HL-60 (cell line): ENCODE data around the gene GNAI2.

ENCODE experiments used
- CTCF ChIP-seq: IDR thresholded peaks from one replicate; pipeline ENCODE4 v1.5.1; 2011; ENCODE audit warnings: low read length, control low read depth, inconsistent platforms; ENCODE audit not compliant: insufficient read depth
- POLR2AphosphoS5 ChIP-seq: IDR thresholded peaks from 2 replicates; pipeline ENCODE4 v1.6.1; 2012; ENCODE audit warnings: low read depth

DNA sequence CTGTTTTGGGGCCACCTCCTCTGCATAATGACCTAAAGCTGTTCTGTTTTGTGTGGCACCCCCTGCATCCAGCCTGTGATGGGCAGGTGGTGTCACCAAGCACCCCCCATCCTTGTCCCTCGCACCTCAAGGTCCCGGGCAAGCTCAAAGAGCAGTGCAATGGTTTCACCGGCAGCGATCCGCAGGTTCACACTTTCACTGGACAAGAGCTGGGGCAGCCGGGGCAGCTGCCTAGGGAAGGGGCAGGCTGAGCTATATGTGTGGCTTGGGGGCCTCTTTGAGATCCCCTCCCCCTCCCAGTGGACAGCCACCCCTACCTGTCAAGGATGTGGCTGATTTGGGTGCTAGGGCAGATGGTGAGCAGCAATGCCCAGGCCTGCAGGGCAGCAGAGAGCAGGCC lies 53.1 kb downstream of the GNAI2 start:
- TF ChIP-seq CTCF (no peak), POLR2AphosphoS5 (no peak)
